ENCODE measurements around the gene SDCCAG8.

Gene SDCCAG8

DNA sequence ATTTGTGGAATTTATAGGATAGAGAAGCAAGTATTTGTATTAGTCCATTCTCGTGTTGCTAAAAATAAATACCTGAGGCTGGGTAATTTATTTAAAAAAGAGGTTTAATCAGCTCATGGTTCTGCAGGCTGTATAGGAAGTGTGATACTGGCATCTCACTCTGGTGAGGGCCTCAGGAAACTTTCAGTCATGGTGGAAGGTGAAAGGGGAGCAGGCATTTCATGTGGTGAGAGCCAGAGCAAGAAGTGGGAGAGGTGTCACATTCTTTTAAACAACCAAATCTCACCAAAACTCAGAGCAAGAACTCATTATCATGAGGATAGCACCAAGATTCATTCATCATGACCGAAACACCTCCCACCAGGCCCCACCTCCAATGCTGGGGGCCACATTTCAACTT lies 18.1 kb downstream of the SDCCAG8 start:
- Histone ChIP-seq H3K36me3 (ENCODE audit: control insufficient read depth, insufficient read depth, low read length) (no peaks in the 10 kb centered on the region), H3K9ac (no peak overlapping the region), H2AFZ (no peak overlapping the region), H3K27me3 (ENCODE audit: control insufficient read depth, insufficient read depth, low read length) (no peaks in the 10 kb centered on the region), H3K4me2 (ENCODE audit: low read length) (no peak overlapping the region), H3K4me3 (ENCODE audit: low read depth, low read length) (no peak overlapping the region), H3K4me1 (no peaks in the 10 kb centered on the region), H3K9me3 (ENCODE audit: control insufficient read depth, low read length) (no peaks in the 10 kb centered on the region), H3K27ac (no peak overlapping the region), H3K79me2 (no peaks in the 10 kb centered on the region)
- no peak for TF ChIP-seq CTCF (IDR thresholded peaks at IDR 0.05)

DNA sequence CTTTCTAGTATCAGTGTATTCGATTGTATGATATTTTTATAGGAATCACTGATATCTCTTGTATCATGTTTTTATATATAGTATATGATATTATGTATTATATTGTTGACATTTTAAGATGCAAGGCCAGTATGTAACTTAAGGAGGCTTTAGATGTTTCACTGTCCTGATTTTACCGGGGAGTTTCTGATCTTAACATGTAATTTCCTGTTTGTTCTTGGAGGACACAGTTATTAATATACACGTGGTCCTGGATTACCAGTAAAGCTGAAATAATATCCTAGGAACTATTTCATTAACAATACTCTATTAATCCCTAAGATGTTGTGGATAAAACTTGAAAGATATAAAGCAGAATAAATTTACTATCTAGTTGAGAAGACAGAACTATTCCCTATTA lies 19.5 kb downstream of the SDCCAG8 start:
- TF ChIP-seq CTCF (IDR thresholded peaks at IDR 0.05): no peak
- Histone ChIP-seq H3K4me2 (ENCODE audit: low read length) (no peak overlapping the region), H3K27ac (no peak overlapping the region), H3K36me3 (ENCODE audit: control insufficient read depth, insufficient read depth, low read length) (no peaks in the 10 kb centered on the region), H3K27me3 (ENCODE audit: control insufficient read depth, insufficient read depth, low read length) (no peaks in the 10 kb centered on the region), H3K9ac (no peak overlapping the region), H3K79me2 (no peaks in the 10 kb centered on the region), H3K4me1 (no peaks in the 10 kb centered on the region), H2AFZ (no peak overlapping the region), H3K4me3 (ENCODE audit: low read depth, low read length) (no peak overlapping the region), H3K9me3 (ENCODE audit: control insufficient read depth, low read length) (no peaks in the 10 kb centered on the region)

DNA sequence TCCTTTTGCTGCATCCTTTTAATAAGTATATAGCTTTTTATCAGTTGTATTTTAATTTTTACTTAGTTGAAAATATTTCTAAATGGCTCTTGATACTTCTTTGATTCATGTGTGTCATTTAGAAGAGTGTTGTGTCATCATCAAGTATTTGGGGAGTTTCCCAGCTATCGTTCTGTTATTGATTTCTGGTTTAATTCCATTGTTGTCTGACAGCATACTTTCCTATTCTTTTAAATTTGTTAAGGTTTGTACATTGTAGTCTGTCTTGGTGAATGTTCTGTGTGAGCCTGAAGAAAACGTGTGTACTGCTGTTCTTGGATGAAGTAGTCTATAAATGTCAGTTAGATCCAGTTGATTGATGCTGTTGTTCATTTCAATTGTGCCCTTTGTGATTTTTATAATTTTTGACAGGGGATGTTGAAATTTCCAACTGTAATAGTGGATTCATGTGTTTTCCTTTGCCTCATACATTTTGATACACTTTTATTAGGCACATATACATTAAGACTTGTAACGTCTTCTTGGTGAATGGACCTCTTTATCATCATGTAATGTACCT lies 24.8 kb downstream of the SDCCAG8 start:
- no peaks in the 10 kb centered on the region for H3K9me3 ChIP-seq (ENCODE audit: control insufficient read depth, low read length)
- no peak for TF ChIP-seq CTCF (IDR thresholded peaks at IDR 0.05)
- H3K4me1 ChIP-seq: no peaks in the 10 kb centered on the region
- H3K9ac ChIP-seq: no peak overlapping the region
- H3K27me3 ChIP-seq (ENCODE audit: control insufficient read depth, insufficient read depth, low read length): no peaks in the 10 kb centered on the region
- H3K4me3 ChIP-seq (ENCODE audit: low read depth, low read length): no peak overlapping the region
- H3K27ac ChIP-seq: no peak overlapping the region
- no peaks in the 10 kb centered on the region for H3K36me3 ChIP-seq (ENCODE audit: control insufficient read depth, insufficient read depth, low read length)
- H3K79me2 ChIP-seq: peaks cover 2% of the 10 kb centered on the region
- H3K4me2 ChIP-seq (ENCODE audit: low read length): no peak overlapping the region
- H2AFZ ChIP-seq: no peak overlapping the region

DNA sequence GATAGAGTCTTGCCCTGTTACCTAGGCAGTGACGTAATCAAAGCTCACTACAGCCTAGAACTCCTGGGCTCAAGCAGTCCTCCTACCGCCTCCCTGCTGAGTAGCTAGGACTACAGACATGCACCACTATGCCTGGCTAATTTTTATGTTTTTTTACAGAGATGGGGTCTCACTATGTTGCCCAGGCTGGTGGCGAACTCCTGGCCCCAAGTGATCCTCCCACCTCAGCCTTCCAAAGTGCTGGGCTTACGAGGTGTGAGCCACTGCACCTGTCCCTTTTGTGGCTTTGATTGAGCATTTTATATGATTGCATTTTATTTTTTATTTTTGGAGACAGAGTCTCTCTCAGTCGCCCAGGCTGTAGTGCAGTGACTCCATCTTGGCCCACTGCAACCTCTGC lies 25.8 kb downstream of the SDCCAG8 start:
- no peak overlapping the region for H2AFZ ChIP-seq
- no peak for TF ChIP-seq CTCF (IDR thresholded peaks at IDR 0.05)
- H3K4me1 ChIP-seq: no peaks in the 10 kb centered on the region
- no peak overlapping the region for H3K9ac ChIP-seq
- peaks cover 2% of the 10 kb centered on the region for H3K79me2 ChIP-seq
- H3K9me3 ChIP-seq (ENCODE audit: control insufficient read depth, low read length): no peaks in the 10 kb centered on the region
- no peaks in the 10 kb centered on the region for H3K36me3 ChIP-seq (ENCODE audit: control insufficient read depth, insufficient read depth, low read length)
- no peak overlapping the region for H3K27ac ChIP-seq
- no peaks in the 10 kb centered on the region for H3K27me3 ChIP-seq (ENCODE audit: control insufficient read depth, insufficient read depth, low read length)
- no peak overlapping the region for H3K4me3 ChIP-seq (ENCODE audit: low read depth, low read length)
- H3K4me2 ChIP-seq (ENCODE audit: low read length): no peak overlapping the region

- Histone ChIP-seq H3K9me3 (ENCODE audit: control insufficient read depth, low read length) (no peaks in the 10 kb centered on the region), H3K4me3 (ENCODE audit: low read depth, low read length) (no peak overlapping the region), H3K79me2 (peaks cover 2% of the 10 kb centered on the region), H3K4me2 (ENCODE audit: low read length) (no peak overlapping the region), H3K27ac (peak overlapping the region; percentile 24), H3K9ac (no peak overlapping the region), H3K36me3 (ENCODE audit: control insufficient read depth, insufficient read depth, low read length) (no peaks in the 10 kb centered on the region), H3K4me1 (no peaks in the 10 kb centered on the region), H2AFZ (no peak overlapping the region), H3K27me3 (ENCODE audit: control insufficient read depth, insufficient read depth, low read length) (no peaks in the 10 kb centered on the region)
- TF ChIP-seq CTCF (IDR thresholded peaks at IDR 0.05): no peak
Measured at GRCh38 chr1:243286409-243287122, 30.7 kb downstream of the SDCCAG8 start.
